ENCODE measurements around the gene MBD5. TPM values are rescaled to one million over a fixed set of nuclear protein-coding genes. Genes with fewer than 3 reads are reported as not detected.

Gene MBD5
- total and polyA plus RNA-seq, 3 donors from 2014 or later, result 29.0 to 60.3 (median 55.4) TPM

DNA sequence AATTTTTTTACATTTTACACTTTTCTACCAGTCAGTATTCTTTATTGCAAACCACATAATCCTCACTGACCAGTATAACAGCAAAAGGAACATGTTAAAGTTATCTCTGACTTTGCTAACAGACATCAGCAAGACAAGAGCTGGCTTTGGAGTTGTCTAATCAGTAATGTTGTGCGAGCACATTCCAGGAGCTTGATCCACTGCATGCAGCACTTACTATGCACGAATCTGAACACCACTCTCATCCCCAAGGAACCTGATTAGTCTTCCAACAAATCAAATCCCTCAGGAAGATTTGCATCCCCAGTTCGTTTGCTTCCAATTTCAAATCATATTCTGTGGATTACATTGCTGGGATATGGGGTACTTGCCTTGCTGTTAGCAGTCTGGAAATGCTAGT lies 354.3 kb downstream of the MBD5 start:
- intact Hi-C loops (cut with DNase I; ENCODE audit: low total_unique reads), result no loop called here
- DNase-seq, result no peak
- Histone ChIP-seq H3K27ac (no peak overlapping the region), H3K9me3 (no peaks in the 10 kb centered on the region), H3K27me3 (no peaks in the 10 kb centered on the region), H3K4me1 (no peaks in the 10 kb centered on the region), H3K36me3 (ENCODE audit: low read depth, missing control alignments) (no peaks in the 10 kb centered on the region), H3K4me3 (no peak overlapping the region)
- WGBS, 2 donors, result 50 to 57% methylated on average over 3 of the region's 3 CpGs
- TF ChIP-seq, protein P1, sequence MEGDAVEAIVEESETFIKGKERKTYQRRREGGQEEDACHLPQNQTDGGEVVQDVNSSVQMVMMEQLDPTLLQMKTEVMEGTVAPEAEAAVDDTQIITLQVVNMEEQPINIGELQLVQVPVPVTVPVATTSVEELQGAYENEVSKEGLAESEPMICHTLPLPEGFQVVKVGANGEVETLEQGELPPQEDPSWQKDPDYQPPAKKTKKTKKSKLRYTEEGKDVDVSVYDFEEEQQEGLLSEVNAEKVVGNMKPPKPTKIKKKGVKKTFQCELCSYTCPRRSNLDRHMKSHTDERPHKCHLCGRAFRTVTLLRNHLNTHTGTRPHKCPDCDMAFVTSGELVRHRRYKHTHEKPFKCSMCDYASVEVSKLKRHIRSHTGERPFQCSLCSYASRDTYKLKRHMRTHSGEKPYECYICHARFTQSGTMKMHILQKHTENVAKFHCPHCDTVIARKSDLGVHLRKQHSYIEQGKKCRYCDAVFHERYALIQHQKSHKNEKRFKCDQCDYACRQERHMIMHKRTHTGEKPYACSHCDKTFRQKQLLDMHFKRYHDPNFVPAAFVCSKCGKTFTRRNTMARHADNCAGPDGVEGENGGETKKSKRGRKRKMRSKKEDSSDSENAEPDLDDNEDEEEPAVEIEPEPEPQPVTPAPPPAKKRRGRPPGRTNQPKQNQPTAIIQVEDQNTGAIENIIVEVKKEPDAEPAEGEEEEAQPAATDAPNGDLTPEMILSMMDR (IDR thresholded peaks at IDR 0.05), result no peak
- TF ChIP-seq POLR2A (IDR thresholded peaks at IDR 0.05), result no peak

DNA sequence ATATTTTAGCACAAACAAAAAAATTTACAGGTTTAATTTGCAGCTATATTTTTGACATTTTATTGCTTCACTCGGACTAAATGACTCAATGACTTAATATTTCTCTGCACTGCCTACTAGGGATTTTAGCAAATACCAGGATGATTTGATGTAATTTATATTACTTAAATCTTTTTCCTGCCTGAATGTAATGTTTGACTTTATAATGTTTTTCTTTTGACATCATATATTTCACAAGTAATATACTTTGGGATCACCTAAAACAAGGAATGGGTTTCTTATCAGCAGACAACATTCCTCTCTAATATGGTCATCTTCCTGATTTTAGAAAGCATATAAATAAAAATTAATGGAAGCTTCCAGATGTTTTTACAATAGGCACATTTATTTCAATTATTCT lies 370.4 kb downstream of the MBD5 start:
- DNase-seq, result no peak
- no peak for TF ChIP-seq POLR2A (IDR thresholded peaks at IDR 0.05)
- TF ChIP-seq, protein P1 (IDR thresholded peaks at IDR 0.05), result no peak
- H3K9me3 ChIP-seq, result no peaks in the 10 kb centered on the region
- intact Hi-C loops (cut with DNase I; ENCODE audit: low total_unique reads), result no loop called here
- H3K4me1 ChIP-seq, result no peaks in the 10 kb centered on the region
- 74 to 84% methylated on average over 1 of the region's 1 CpG for WGBS, 2 donors
- H3K27ac ChIP-seq, result no peak overlapping the region
- H3K27me3 ChIP-seq, result no peaks in the 10 kb centered on the region
- no peak overlapping the region for H3K4me3 ChIP-seq
- H3K36me3 ChIP-seq (ENCODE audit: low read depth, missing control alignments), result no peaks in the 10 kb centered on the region

DNA sequence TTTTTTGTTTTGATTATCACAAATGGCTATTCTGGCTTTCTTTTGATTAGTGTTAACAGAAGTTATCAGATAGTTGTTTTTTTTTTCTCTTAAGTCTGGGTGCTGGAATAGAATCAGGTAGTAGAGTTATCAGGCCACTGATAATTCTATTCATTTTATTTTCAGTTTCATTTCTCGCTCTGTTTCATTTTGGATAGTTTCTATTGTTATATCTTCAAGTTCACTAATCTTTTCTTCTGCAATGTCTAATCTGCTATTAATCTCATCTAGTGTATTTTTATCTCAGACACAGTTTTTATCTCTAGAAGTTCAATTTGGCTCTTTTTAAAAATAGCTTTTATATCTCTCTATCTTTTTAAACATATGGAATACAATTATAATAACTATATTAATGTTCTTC lies 381.9 kb downstream of the MBD5 start:
- no peak overlapping the region for H3K27ac ChIP-seq
- TF ChIP-seq, protein P1 (IDR thresholded peaks at IDR 0.05), result no peak
- TF ChIP-seq POLR2A (IDR thresholded peaks at IDR 0.05), result no peak
- no peaks in the 10 kb centered on the region for H3K36me3 ChIP-seq (ENCODE audit: low read depth, missing control alignments)
- no peaks in the 10 kb centered on the region for H3K27me3 ChIP-seq
- WGBS, 2 donors, result 95 to 96% methylated on average over 1 of the region's 1 CpG
- no peaks in the 10 kb centered on the region for H3K9me3 ChIP-seq
- no peak for DNase-seq
- no peak overlapping the region for H3K4me3 ChIP-seq
- no peaks in the 10 kb centered on the region for H3K4me1 ChIP-seq
- intact Hi-C loops (cut with DNase I; ENCODE audit: low total_unique reads), result no loop called here

DNA sequence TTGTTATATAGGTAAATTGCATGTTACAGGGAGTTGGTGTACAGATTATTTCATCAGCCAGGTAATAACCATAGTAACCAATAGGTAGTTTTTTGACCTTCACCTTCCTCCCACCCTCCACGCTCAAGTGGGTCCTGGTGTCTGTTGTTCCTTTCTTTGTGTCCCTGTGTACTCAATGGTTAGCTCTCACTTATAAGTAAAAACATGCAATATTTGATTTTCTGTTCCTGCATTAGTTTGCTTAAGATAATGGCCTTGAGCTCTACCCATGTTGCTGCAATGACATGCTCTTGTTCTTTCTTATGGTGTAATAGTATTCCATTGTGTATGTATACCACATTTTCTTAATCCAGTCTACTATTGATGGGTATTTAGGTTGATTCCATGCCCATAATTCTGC lies 390.0 kb downstream of the MBD5 start:
- no peaks in the 10 kb centered on the region for H3K9me3 ChIP-seq
- DNase-seq, result no peak
- WGBS, 2 donors, result 94 to 95% methylated on average over 1 of the region's 1 CpG
- no peak overlapping the region for H3K4me3 ChIP-seq
- H3K27ac ChIP-seq, result no peak overlapping the region
- intact Hi-C loops (cut with DNase I; ENCODE audit: low total_unique reads), result no loop called here
- no peaks in the 10 kb centered on the region for H3K36me3 ChIP-seq (ENCODE audit: low read depth, missing control alignments)
- no peaks in the 10 kb centered on the region for H3K4me1 ChIP-seq
- TF ChIP-seq POLR2A (IDR thresholded peaks at IDR 0.05), result no peak
- TF ChIP-seq, protein P1 (IDR thresholded peaks at IDR 0.05), result no peak
- no peaks in the 10 kb centered on the region for H3K27me3 ChIP-seq

DNA sequence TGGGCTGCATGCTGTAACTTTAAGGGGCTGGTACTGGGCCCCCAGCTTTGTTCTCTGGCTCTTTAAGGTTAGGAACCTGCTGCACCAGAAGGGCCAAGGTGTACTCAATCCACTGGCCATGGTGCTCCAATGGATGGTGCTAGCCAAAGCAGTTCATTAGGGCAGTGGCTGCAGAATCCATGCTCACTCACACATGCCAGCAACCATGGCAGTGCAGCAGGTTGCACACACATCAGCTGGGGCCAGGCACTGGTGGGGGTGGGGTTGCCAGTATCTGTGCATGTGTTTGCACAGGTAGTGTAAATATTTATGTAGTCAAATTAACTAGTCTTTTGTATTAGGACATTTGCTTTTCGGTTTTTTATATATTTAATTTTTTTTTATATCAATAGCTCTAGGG lies 395.4 kb downstream of the MBD5 start:
- Histone ChIP-seq H3K4me1 (no peaks in the 10 kb centered on the region), H3K27ac (no peak overlapping the region), H3K9me3 (no peaks in the 10 kb centered on the region), H3K4me3 (no peak overlapping the region), H3K27me3 (no peaks in the 10 kb centered on the region), H3K36me3 (ENCODE audit: low read depth, missing control alignments) (no peaks in the 10 kb centered on the region)
- DNase-seq, result no peak
- WGBS, 2 donors, result 88 to 100% methylated on average over 1 of the region's 1 CpG
- intact Hi-C loops (cut with DNase I; ENCODE audit: low total_unique reads), result no loop called here
- no peak for TF ChIP-seq POLR2A (IDR thresholded peaks at IDR 0.05)
- TF ChIP-seq, protein P1 (IDR thresholded peaks at IDR 0.05), result no peak
